Liver (tissue), 9 donors: ENCODE data around the gene PDK2. TPM values are rescaled to one million over a fixed set of nuclear protein-coding genes. Genes with fewer than 3 reads are reported as not detected.

ENCODE experiments used
- DNase-seq: peaks from one replicate; pipeline ENCODE4 v3.0.0-alpha.2; 2017; ENCODE audit warnings: low spot score
- H3K27ac ChIP-seq, 2 donors: one replicate each; pipeline ENCODE4 v1.7.0; 2013; ENCODE audit warnings: inconsistent platforms in 2 of 2, low read length in 2 of 2, control low read depth in 1 of 2, low read depth in 1 of 2, mild to moderate bottlenecking in 1 of 2
- H3K27me3 ChIP-seq, 4 donors: one replicate each; pipeline versions ENCODE4 v1.6.1 to v1.7.0; 2013; ENCODE audit warnings: low read length in 3 of 4, inconsistent platforms in 1 of 4, mild to moderate bottlenecking in 1 of 4, moderate library complexity in 1 of 4; ENCODE audit not compliant: control insufficient read depth in 4 of 4, insufficient read depth in 4 of 4
- H3K36me3 ChIP-seq, 4 donors: one replicate each; pipeline versions ENCODE4 v1.6.1 to v1.7.0; 2013; ENCODE audit warnings: low read length in 3 of 4, mild to moderate bottlenecking in 3 of 4, low read depth in 1 of 4, moderate library complexity in 1 of 4; ENCODE audit not compliant: control insufficient read depth in 4 of 4, insufficient read depth in 3 of 4
- H3K4me1 ChIP-seq, 4 donors: one replicate each; pipeline versions ENCODE4 v1.6.1 to v1.7.0; 2013; ENCODE audit warnings: low read length in 3 of 4, mild to moderate bottlenecking in 3 of 4, moderate library complexity in 1 of 4; ENCODE audit not compliant: control insufficient read depth in 4 of 4, insufficient read depth in 4 of 4
- H3K4me3 ChIP-seq, 3 donors: one replicate each; pipeline versions ENCODE4 v1.6.1 to v1.7.0; 2013; ENCODE audit warnings: low read length in 3 of 3, control low read depth in 1 of 3, low read depth in 1 of 3, mild to moderate bottlenecking in 1 of 3
- H3K9ac ChIP-seq, 2 donors: one replicate each; pipeline ENCODE4 v1.7.0; 2013; ENCODE audit warnings: low read length in 2 of 2, mild to moderate bottlenecking in 2 of 2, moderate library complexity in 2 of 2, control low read depth in 1 of 2, low read depth in 1 of 2
- H3K9me3 ChIP-seq, 4 donors: one replicate each; pipeline versions ENCODE4 v1.6.1 to v1.7.0; 2013; ENCODE audit warnings: low read length in 3 of 4; ENCODE audit not compliant: control insufficient read depth in 4 of 4
- EGR1 ChIP-seq, 2 donors: IDR thresholded peaks; 2 replicates each; pipeline ENCODE4 v1.6.1; 2016 to 2018; ENCODE audit warnings: antibody characterized with exemption in 2 of 2, low read depth in 2 of 2
- FOXA1 ChIP-seq: IDR thresholded peaks from 2 replicates; pipeline ENCODE4 v1.6.1; 2016; ENCODE audit warnings: antibody characterized with exemption
- FOXA2 ChIP-seq: IDR thresholded peaks from 2 replicates; pipeline ENCODE4 v1.6.1; 2016; ENCODE audit warnings: antibody characterized with exemption
- GABPA ChIP-seq, 2 donors: IDR thresholded peaks in 1 of 2; conservative IDR thresholded peaks in 1 of 2; 2 replicates each; pipeline ENCODE4 v1.6.1; 2016; ENCODE audit warnings: antibody characterized with exemption in 2 of 2, mild to moderate bottlenecking in 1 of 2, moderate library complexity in 1 of 2
- HNF4A ChIP-seq, 2 donors: conservative IDR thresholded peaks; 2 replicates each; pipeline ENCODE4 v1.6.1; 2016; ENCODE audit warnings: antibody characterized with exemption in 2 of 2, mild to moderate bottlenecking in 2 of 2
- HNF4G ChIP-seq: IDR thresholded peaks from 2 replicates; pipeline ENCODE4 v1.6.1; 2016; ENCODE audit warnings: antibody characterized with exemption
- JUND ChIP-seq, 2 donors: IDR thresholded peaks; 2 replicates each; pipeline ENCODE4 v1.6.1; 2016; ENCODE audit warnings: antibody characterized with exemption in 2 of 2
- NR2F2 ChIP-seq: IDR thresholded peaks from 2 replicates; pipeline ENCODE4 v1.6.1; 2016; ENCODE audit warnings: antibody characterized with exemption
- RAD21 ChIP-seq, 2 donors: IDR thresholded peaks; 2 replicates each; pipeline ENCODE4 v1.6.1; 2016; ENCODE audit warnings: antibody characterized with exemption in 2 of 2, mild to moderate bottlenecking in 2 of 2
- RXRA ChIP-seq, 2 donors: IDR thresholded peaks; 2 replicates each; pipeline ENCODE4 v1.6.1; 2017 to 2018; ENCODE audit warnings: antibody characterized with exemption in 2 of 2, mild to moderate bottlenecking in 1 of 2
- SP1 ChIP-seq: IDR thresholded peaks from 2 replicates; pipeline ENCODE4 v1.6.1; 2018; ENCODE audit warnings: antibody characterized with exemption, mild to moderate bottlenecking
- TAF1 ChIP-seq: conservative IDR thresholded peaks from 2 replicates; pipeline ENCODE4 v1.6.1; 2016; ENCODE audit warnings: antibody characterized with exemption, mild to moderate bottlenecking
- YY1 ChIP-seq: IDR thresholded peaks from 2 replicates; pipeline ENCODE4 v1.6.1; 2016; ENCODE audit warnings: antibody characterized with exemption, mild to moderate bottlenecking
- WGBS: extraction: QIAGEN DNeasy Blood & Tissue Kit; methylation state at CpG from one replicate; pipeline ENCODE4 v1.1.7; 2013; 5-methylcytosine and 5-hydroxymethylcytosine counted together
- polyA plus RNA-seq, 2 donors: library from polyadenylated mRNA; stranded (reverse) in 1 of 2; unstranded in 1 of 2; fragments of 200-250 nt in 1 of 2; fragments of >200 nt in 1 of 2; fragmentation: Nextera tagmentation in 1 of 2; extraction: Ambion mirVana in 1 of 2; gene quantifications; one replicate each; pipeline versions ENCODE4 v1.2.1 to v1.2.3, GENCODE V29; 2013 to 2015
- total RNA-seq, 2 donors: library from RNA; depleted of rRNA; stranded (reverse); fragments of >200 nt; gene quantifications; one replicate each; pipeline ENCODE4 v1.2.3, GENCODE V29; 2014
- TF ChIP-seq, protein P1 (sequence below): IDR thresholded peaks from 2 replicates; pipeline ENCODE4 v1.6.1; 2016; ENCODE audit warnings: antibody characterized with exemption
- TF ChIP-seq, protein P2 (sequence below): fragments of 150-350 bp; IDR thresholded peaks from 2 replicates; pipeline ENCODE4 v1.5.1; 2017; ENCODE audit warnings: improper control_type of control experiment, low read depth, low read length; ENCODE audit not compliant: missing input control
- TF ChIP-seq, protein P3 (sequence below): IDR thresholded peaks from 2 replicates; pipeline ENCODE4 v1.6.1; 2016; ENCODE audit warnings: antibody characterized with exemption, mild to moderate bottlenecking
- TF ChIP-seq, protein P4 (sequence below): IDR thresholded peaks from 2 replicates; pipeline ENCODE4 v1.6.1; 2016; ENCODE audit warnings: antibody characterized with exemption
- TF ChIP-seq, protein P5 (sequence below): IDR thresholded peaks from 2 replicates; pipeline ENCODE4 v1.6.1; 2016; ENCODE audit warnings: antibody characterized with exemption
- donor health status: healthy.
- donor health status: healthy.
- donor health status: healthy.
- donor health status: healthy.
- donor health status: healthy.

The PDK2 gene
- total and polyA plus RNA-seq, 4 donors = 8.6 to 36.6 (median 28.5) TPM

DNA sequence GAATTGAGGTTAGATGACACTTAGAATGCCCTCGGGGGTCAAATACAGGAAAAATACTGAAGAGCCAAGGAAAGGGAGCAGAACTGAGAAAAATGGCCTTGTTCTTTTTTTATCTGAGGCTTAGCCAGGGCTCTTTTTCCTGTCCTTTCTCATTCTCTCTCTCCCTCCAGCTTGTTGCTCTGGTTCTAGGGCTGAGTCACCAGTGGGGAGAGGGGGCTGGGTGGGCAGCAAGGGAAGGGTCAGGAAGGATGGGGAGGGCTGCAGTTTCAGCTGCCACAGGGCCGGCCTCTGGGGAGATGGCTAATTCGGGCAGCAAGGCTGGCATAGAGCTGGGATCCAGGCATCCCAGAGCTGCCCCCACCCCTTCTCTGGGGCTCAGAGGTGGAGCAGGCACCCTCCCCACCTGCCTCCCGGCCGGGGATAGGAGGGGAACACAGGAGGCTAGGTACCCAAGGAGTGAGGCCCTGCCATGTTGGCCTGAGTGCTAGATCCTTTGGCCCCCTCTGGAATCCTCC is 35.3 kb upstream of the PDK2 start:
- peak overlapping the region; percentile 18 to 38 for H3K27ac ChIP-seq
- H3K4me3 ChIP-seq = no peak overlapping the region
- no peak overlapping the region for H3K9ac ChIP-seq
- peaks cover 0 to 22% (median 8%) of the 10 kb centered on the region in 4 donors for H3K4me1 ChIP-seq
- TF ChIP-seq JUND (IDR thresholded peaks at IDR 0.05) (no peak), FOXA1 (no peak), TAF1 (no peak), RAD21 (IDR thresholded peaks at IDR 0.05) (no peak), YY1 (no peak), GABPA (IDR thresholded peaks at IDR 0.05 in 1 of 2, conservative IDR thresholded peaks at IDR 0.05 in 1 of 2) (no peak), EGR1 (IDR thresholded peaks at IDR 0.05; ENCODE audit: low read depth in 2 of 2) (no peak), SP1 (no peak), HNF4G (no peak), FOXA2 (no peak), NR2F2 (no peak), HNF4A (conservative IDR thresholded peaks at IDR 0.05) (no peak), RXRA (IDR thresholded peaks at IDR 0.05) (no peak)
- TF ChIP-seq, protein P1, sequence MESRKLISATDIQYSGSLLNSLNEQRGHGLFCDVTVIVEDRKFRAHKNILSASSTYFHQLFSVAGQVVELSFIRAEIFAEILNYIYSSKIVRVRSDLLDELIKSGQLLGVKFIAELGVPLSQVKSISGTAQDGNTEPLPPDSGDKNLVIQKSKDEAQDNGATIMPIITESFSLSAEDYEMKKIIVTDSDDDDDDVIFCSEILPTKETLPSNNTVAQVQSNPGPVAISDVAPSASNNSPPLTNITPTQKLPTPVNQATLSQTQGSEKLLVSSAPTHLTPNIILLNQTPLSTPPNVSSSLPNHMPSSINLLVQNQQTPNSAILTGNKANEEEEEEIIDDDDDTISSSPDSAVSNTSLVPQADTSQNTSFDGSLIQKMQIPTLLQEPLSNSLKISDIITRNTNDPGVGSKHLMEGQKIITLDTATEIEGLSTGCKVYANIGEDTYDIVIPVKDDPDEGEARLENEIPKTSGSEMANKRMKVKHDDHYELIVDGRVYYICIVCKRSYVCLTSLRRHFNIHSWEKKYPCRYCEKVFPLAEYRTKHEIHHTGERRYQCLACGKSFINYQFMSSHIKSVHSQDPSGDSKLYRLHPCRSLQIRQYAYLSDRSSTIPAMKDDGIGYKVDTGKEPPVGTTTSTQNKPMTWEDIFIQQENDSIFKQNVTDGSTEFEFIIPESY = no peak
- TF ChIP-seq, protein P2, sequence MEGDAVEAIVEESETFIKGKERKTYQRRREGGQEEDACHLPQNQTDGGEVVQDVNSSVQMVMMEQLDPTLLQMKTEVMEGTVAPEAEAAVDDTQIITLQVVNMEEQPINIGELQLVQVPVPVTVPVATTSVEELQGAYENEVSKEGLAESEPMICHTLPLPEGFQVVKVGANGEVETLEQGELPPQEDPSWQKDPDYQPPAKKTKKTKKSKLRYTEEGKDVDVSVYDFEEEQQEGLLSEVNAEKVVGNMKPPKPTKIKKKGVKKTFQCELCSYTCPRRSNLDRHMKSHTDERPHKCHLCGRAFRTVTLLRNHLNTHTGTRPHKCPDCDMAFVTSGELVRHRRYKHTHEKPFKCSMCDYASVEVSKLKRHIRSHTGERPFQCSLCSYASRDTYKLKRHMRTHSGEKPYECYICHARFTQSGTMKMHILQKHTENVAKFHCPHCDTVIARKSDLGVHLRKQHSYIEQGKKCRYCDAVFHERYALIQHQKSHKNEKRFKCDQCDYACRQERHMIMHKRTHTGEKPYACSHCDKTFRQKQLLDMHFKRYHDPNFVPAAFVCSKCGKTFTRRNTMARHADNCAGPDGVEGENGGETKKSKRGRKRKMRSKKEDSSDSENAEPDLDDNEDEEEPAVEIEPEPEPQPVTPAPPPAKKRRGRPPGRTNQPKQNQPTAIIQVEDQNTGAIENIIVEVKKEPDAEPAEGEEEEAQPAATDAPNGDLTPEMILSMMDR = no peak
- TF ChIP-seq, protein P3, sequence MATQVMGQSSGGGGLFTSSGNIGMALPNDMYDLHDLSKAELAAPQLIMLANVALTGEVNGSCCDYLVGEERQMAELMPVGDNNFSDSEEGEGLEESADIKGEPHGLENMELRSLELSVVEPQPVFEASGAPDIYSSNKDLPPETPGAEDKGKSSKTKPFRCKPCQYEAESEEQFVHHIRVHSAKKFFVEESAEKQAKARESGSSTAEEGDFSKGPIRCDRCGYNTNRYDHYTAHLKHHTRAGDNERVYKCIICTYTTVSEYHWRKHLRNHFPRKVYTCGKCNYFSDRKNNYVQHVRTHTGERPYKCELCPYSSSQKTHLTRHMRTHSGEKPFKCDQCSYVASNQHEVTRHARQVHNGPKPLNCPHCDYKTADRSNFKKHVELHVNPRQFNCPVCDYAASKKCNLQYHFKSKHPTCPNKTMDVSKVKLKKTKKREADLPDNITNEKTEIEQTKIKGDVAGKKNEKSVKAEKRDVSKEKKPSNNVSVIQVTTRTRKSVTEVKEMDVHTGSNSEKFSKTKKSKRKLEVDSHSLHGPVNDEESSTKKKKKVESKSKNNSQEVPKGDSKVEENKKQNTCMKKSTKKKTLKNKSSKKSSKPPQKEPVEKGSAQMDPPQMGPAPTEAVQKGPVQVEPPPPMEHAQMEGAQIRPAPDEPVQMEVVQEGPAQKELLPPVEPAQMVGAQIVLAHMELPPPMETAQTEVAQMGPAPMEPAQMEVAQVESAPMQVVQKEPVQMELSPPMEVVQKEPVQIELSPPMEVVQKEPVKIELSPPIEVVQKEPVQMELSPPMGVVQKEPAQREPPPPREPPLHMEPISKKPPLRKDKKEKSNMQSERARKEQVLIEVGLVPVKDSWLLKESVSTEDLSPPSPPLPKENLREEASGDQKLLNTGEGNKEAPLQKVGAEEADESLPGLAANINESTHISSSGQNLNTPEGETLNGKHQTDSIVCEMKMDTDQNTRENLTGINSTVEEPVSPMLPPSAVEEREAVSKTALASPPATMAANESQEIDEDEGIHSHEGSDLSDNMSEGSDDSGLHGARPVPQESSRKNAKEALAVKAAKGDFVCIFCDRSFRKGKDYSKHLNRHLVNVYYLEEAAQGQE = no peak
- TF ChIP-seq, protein P4, sequence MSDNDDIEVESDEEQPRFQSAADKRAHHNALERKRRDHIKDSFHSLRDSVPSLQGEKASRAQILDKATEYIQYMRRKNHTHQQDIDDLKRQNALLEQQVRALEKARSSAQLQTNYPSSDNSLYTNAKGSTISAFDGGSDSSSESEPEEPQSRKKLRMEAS = no peak
- TF ChIP-seq, protein P5, sequence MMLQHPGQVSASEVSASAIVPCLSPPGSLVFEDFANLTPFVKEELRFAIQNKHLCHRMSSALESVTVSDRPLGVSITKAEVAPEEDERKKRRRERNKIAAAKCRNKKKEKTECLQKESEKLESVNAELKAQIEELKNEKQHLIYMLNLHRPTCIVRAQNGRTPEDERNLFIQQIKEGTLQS = no peak
- H3K36me3 ChIP-seq = no peaks in the 10 kb centered on the region
- WGBS = 69% methylated on average over 5 of the region's 5 CpGs
- H3K9me3 ChIP-seq = no peaks in the 10 kb centered on the region
- no peaks in the 10 kb centered on the region for H3K27me3 ChIP-seq
- no peak for DNase-seq
